ENCODE measurements around the gene SIDT1.
A peak's percentile ranks its signal among the peaks of the same experiment; 100 is the strongest.

SIDT1 gene

GRCh38 chr3:113508966-113509365 is 23.4 kb upstream of the SIDT1 start:
- Histone ChIP-seq H3K9me2 (replicated peaks; ENCODE audit: insufficient read depth, low read length) (no peaks in the 10 kb centered on the region), H3K27ac (ENCODE audit: low read depth, low read length) (no peak overlapping the region), H3K9ac (ENCODE audit: low read length) (no peak overlapping the region), H3K79me2 (ENCODE audit: insufficient read depth, low read length) (peaks cover 3% of the 10 kb centered on the region; the same call in 1 of the 2 replicates), H3K36me3 (ENCODE audit: low read length) (peaks cover 5% of the 10 kb centered on the region; the same call in 1 of the 2 replicates), H3K9me3 (ENCODE audit: insufficient read depth, low read length) (no peaks in the 10 kb centered on the region), H3F3A (ENCODE audit: insufficient read depth) (no peaks in the 10 kb centered on the region), H3K27me3 (ENCODE audit: low read length) (no peaks in the 10 kb centered on the region), H3K4me2 (ENCODE audit: low read depth, low read length, poor library complexity, severe bottlenecking) (no peak overlapping the region), H4K20me1 (ENCODE audit: low read depth, low read length) (no peaks in the 10 kb centered on the region), H3K4me3 (ENCODE audit: insufficient read depth, low read length, poor library complexity, severe bottlenecking) (no peak overlapping the region), H2AFZ (ENCODE audit: low read depth, low read length, severe bottlenecking) (no peak overlapping the region)
- TF ChIP-seq CTCF (IDR thresholded peaks at IDR 0.05; ENCODE audit: insufficient read depth, low read length, poor library complexity, severe bottlenecking) (no peak), EZH2phosphoT487 (conservative IDR thresholded peaks at IDR 0.05; ENCODE audit: low read length) (no peak)

- TF ChIP-seq CTCF (IDR thresholded peaks at IDR 0.05; ENCODE audit: insufficient read depth, low read length, poor library complexity, severe bottlenecking) = no peak
- TF ChIP-seq EZH2phosphoT487 (conservative IDR thresholded peaks at IDR 0.05; ENCODE audit: low read length) = no peak
- Histone ChIP-seq H3K27me3 (ENCODE audit: low read length) (no peaks in the 10 kb centered on the region), H3K79me2 (ENCODE audit: insufficient read depth, low read length) (peaks cover 4% of the 10 kb centered on the region; the same call in 1 of the 2 replicates), H3K9me3 (ENCODE audit: insufficient read depth, low read length) (no peaks in the 10 kb centered on the region), H3K4me2 (ENCODE audit: low read depth, low read length, poor library complexity, severe bottlenecking) (peak overlapping the region; percentile 87), H3K9me2 (replicated peaks; ENCODE audit: insufficient read depth, low read length) (no peaks in the 10 kb centered on the region), H3K36me3 (ENCODE audit: low read length) (no peaks in the 10 kb centered on the region), H3K9ac (ENCODE audit: low read length) (peak overlapping the region; percentile 85), H3K4me3 (ENCODE audit: insufficient read depth, low read length, poor library complexity, severe bottlenecking) (peak overlapping the region; percentile 97), H2AFZ (ENCODE audit: low read depth, low read length, severe bottlenecking) (peak overlapping the region; percentile 95), H4K20me1 (ENCODE audit: low read depth, low read length) (no peaks in the 10 kb centered on the region), H3K27ac (ENCODE audit: low read depth, low read length) (no peak overlapping the region), H3F3A (ENCODE audit: insufficient read depth) (no peaks in the 10 kb centered on the region)
Measured at GRCh38 chr3:113514265-113514769, 18.0 kb upstream of the SIDT1 start.

GRCh38 chr3:113516115-113516505 is 16.2 kb upstream of the SIDT1 start:
- Histone ChIP-seq H3K4me2 (ENCODE audit: low read depth, low read length, poor library complexity, severe bottlenecking) (peak overlapping the region; percentile 87), H3K9me3 (ENCODE audit: insufficient read depth, low read length) (no peaks in the 10 kb centered on the region), H3K9me2 (replicated peaks; ENCODE audit: insufficient read depth, low read length) (no peaks in the 10 kb centered on the region), H3F3A (ENCODE audit: insufficient read depth) (no peaks in the 10 kb centered on the region), H3K36me3 (ENCODE audit: low read length) (no peaks in the 10 kb centered on the region), H3K4me3 (ENCODE audit: insufficient read depth, low read length, poor library complexity, severe bottlenecking) (no peak overlapping the region), H3K9ac (ENCODE audit: low read length) (no peak overlapping the region), H4K20me1 (ENCODE audit: low read depth, low read length) (no peaks in the 10 kb centered on the region), H3K27ac (ENCODE audit: low read depth, low read length) (no peak overlapping the region), H3K27me3 (ENCODE audit: low read length) (no peaks in the 10 kb centered on the region), H2AFZ (ENCODE audit: low read depth, low read length, severe bottlenecking) (peak overlapping the region; percentile 95), H3K79me2 (ENCODE audit: insufficient read depth, low read length) (peaks cover 4% of the 10 kb centered on the region; the same call in 1 of the 2 replicates)
- no peak for TF ChIP-seq CTCF (IDR thresholded peaks at IDR 0.05; ENCODE audit: insufficient read depth, low read length, poor library complexity, severe bottlenecking)
- no peak for TF ChIP-seq EZH2phosphoT487 (conservative IDR thresholded peaks at IDR 0.05; ENCODE audit: low read length)

All from SU-DHL-6 (cell line).